D341Med (cell line): ENCODE data around the gene UPK3A.

Experiments
- DNase-seq: peaks from one replicate; pipeline ENCODE4 v3.0.0; 2012; ENCODE audit warnings: low spot score

Gene UPK3A

DNA sequence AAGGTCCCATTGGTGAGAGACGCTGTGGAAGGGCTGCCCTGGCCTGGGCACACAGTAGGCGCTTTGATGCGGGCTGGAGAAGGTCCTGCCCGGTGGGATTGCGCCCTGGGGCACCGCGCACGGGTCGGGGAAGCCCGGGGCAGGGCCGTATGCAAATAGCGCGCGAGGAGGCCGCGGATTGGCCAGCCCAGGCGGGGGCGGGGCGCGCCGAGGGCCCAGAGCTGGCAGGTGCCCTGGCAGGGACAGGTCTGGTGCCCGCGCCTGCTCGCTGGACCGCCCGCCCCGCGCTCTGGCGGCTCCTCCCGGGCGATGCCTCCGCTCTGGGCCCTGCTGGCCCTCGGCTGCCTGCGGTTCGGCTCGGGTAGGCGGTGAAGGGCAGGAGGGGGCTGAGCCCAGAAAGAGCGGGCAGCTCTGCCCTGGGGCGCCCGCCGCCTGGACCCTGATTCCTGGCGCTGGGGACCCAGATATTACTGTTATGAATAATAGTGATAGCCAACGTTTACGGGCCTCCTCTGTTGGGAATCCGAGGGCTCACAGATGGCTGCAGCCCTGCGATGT, at the start of gene UPK3A:
Gene UPK3A (plus strand): TSS at position 245 of the 558 bp plus-strand sequence. CDS start 65 bp downstream, at position 310.
- DNase-seq = peak; percentile 68

DNA sequence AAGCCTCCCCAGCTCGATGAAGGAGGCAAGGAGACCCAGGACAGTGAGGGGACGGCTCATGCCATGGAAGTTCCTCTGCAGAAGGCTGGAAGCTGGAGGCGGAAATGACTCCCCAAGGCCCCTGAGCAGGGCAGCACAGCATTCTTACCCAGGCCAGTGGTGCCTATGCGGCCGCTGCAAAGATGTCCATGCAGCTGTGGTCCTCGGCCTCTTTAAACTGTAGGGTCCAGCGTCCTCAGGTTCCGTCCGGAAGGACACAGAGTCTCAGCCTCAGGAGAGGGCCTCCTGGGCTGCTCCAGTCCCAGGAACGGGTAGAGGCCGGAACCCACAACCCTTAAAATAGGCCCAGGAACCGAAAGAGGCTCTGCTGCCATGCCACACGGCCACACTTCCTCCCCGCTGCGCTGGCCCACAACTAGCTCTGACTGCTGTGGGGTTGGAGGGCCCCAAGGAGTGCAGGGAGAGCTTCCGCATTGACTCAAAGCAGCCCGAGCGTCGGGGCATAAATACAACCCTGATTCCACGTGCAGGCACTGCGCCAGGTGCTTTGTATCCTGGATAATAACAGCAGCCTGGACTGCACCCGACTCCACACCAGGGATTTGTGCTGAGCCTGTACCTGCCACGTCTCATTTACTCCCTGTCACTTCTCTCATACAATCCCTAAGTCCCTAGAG, 49.5 kb upstream of the UPK3A start:
- DNase-seq = peak; percentile 41

- DNase-seq = no peak
Observed at GRCh38 chr22:45235851-45236342, 48.9 kb upstream of the UPK3A start.

DNA sequence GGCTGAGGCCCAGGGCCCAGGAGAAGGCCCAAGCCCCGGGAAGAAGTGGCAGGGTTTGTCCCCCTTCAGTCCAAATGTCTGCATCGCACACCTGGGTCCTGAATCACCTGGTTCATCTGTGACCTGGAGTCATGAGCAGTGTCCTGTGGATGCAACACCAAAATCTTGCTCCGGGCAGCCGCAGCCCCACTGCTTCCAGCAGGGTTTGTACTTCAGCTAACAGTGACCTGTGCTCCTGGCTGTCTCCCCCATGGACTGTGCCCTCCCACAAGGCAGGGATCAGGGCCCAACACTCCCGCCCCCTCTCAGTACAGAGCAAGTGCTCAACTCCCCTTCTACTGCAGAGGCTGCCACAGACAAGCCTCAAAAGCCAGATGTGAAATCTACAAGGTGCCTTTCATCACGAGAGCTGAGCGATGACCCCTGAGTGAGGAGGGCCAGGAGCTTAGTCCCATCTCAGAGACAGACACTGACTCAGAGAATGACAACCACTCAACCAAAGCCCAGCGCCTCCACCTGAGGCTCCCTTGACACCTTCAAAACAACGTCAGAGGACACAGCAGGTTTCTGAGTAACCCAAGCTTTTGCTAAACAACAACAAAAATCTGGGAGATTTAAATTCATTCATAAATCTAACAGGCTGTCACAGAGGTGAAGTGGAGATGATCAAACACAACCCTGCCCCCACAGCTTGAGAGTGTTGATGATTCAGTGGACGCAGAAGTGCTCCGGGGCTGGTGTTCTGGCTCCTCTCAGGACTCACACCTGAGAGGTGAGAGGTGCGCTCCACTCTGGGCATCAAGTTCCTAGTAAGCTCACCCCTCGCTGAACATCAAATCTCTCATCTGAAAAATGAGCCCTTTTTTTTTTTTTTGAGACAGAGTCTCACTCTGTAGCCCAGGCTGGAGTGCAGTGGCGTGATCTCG, 47.4 kb upstream of the UPK3A start:
- no peak for DNase-seq

GRCh38 chr22:45238076-45238956, 46.4 kb upstream of the UPK3A start:
- no peak for DNase-seq

- no peak for DNase-seq
Observed at GRCh38 chr22:45238957-45239680, 45.6 kb upstream of the UPK3A start.

DNA sequence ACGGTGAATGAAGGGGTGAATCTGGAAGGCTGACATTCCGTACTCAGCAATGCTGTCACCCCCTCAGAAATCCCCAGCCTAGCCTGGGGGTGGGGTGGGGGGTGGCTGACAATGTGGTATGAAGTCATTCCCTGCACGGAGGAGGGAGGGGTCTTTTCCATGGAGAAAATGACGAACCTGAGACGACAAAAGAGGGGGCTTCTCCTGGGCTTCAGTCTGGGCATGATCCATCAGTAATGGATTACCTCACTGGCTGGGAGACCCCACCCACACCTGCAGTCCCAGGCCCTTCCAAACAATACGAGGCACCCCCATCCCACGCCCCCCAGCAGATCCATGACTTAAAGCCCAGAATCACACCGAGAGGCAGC, 45.1 kb upstream of the UPK3A start:
- DNase-seq = no peak

DNA sequence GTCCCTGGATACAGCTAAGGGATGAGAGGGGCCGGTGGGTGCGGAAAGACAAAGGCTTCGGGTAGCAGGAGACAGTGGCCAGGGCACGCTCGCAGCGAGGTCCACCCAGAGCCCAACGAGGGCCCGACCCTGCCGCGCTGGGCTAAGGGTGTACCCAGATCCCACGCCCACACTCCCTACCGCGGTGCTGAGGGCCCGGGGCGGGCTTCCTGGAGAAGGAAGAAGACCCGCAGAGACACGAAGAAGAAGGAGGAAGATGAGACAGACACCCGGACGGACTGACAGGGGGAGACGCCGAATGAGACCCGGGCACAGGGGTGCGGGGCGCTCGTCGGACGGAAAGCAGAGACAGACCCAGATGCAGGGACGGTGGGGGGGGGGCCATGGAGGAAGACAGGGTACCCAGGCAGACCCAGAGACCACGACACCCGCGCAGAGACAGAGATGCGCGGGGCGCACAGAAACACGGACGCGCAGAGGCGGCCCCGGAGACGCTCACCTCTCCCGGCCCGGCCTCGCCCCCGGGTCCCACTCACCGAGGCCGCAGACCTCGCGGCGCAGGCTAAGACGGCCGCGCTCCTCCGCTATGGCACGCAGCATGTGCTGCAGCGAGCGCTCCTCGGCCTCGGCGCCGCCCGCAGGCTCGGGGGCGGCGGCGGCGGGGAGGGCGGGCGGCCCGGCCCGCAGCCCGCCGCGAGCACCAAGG, 44.5 kb upstream of the UPK3A start:
- peak; percentile 81 for DNase-seq

DNA sequence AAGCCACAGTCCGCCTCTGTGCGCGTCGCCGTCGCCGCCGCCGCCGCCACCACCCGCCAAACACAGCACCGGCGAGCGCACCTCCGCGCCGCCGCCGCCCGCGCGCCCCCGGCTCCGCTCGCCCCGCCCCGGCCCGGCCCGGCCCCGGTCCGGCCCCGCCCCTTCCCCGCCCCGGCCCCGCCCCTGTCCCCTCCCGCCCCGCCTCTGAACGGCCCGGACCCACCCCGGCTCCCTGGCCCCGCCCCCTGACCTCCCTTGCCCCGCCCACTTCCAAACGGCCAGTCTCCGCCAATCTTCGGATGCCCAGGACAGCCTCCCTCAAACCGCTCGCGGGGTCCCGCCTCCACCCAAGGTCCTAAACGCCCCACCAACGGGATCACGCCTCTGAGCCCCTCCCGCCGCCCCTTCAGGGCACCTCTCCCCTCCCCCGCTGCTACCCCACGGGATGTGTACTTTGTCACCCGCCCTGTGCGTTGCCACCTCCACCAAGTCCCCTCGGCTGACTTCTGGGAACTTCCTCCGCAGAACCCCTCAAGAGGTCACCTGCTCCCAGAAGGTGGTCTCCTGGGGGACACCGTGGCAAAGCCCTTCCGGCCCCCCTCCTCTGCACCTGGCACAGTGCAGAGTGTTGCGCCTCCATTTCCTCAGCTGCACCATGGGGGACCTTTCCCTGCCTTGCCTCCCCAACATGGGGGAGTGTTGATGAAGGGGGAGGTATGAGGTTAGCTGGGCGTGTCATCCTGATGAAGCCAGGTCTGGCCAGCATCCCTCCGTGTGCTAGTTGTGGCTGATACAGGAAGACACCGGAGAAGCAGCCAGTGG, 43.7 kb upstream of the UPK3A start, which contains the start of gene KIAA0930:
Gene KIAA0930 (minus strand): TSS at position 85 of the 822 bp plus-strand sequence. CDS start 191 bp downstream, outside the sequence.
- DNase-seq = peak; percentile 99

DNA sequence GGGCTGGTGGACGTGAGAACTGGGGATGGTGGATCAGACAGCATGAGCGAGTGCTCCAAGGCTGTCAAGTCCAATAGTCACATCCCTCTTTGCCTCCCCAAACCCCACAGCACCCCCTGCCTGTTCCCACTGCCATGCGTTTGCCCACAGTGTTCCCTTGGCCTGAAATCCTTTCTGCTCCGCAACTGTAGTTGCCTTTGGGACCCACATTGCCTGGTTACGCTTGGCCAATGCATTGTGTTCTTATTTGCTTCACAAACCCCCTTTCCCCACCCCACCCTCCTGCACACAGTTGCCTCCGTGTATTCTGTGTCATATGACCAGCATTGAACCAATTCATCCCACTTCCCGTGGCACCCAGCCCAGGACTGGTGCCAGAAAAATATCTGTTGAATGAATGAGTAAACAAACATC, 42.0 kb upstream of the UPK3A start:
- peak; percentile 40 for DNase-seq

GRCh38 chr22:45244916-45245315, 39.8 kb upstream of the UPK3A start:
- DNase-seq = no peak

DNA sequence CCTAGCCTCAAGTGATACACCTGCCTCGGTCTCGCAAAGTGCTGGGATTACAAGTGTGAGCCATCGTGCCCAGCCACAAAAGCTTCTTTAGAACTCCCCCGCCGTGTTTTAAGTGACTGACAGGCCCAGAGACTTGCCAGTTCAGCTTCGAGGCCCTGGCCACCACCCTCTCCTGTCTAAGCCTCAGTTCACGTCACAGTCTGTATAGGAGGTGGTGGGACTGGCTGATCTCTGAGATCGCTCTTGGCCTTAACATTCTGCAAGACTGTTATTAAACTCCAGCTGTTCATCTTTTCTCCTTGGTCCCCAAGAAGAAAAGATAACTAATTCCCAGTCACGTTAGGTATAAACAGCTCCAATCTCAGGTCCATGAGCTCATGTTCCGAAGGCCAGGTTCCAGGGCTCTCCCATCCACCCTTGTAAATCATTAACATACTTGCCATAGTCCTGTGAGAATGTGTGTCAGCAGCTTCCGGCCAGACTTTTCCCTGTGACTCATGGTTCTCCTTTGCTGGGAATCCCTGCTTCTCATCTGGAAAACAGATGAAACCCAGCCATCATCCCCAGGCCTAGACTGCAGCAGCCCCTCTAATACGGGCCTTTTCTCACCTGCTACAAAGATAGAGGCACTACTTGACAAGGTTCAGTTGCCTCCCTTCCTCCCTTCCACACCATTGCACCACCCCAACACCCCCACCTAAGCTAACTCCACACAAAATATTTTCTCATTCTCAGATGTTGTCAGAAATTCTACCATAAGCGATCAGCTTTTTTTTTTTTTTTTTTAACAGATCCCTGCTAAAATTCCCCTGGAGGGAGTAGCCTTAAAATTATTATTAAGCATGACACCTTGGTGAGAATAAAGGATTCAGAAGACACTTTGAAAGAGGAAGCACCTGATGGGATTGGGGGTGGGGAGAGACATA, 38.4 kb upstream of the UPK3A start:
- no peak for DNase-seq

GRCh38 chr22:45248832-45249561, 35.8 kb upstream of the UPK3A start:
- DNase-seq = no peak

GRCh38 chr22:45251825-45252224, 32.9 kb upstream of the UPK3A start:
- DNase-seq = no peak

GRCh38 chr22:45253039-45253641, 31.6 kb upstream of the UPK3A start:
- no peak for DNase-seq

DNA sequence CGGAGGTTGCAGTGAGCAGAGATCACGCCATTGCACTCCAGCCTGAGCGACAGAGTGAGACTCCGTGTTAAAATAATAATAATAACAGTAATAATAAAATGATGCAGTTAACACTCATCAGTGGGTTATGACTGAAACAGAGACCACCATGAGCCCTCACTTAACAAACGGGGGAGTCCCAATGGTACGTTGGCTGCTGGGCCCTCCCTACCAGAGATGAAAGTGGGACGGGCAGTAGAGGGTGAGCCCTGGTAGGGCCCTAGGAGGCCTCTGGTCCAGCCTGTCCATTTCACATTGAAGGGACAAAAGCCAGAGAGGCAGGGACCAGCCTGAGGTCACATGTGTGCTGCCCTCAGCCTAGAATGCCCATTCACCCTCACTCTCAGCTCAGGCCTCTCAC, 30.4 kb upstream of the UPK3A start:
- DNase-seq = no peak

- no peak for DNase-seq
Observed at GRCh38 chr22:45254789-45255278, 29.9 kb upstream of the UPK3A start.
